COLO829 (cell line): ENCODE data around the gene MBIP.
"Not testable (repeated sequence)": the region's sequence is repeated elsewhere in the genome, so short reads cannot be mapped to it uniquely, and the experiment has no call there.

Experiments
- DNase-seq: peaks from one replicate; pipeline ENCODE4 v3.0.0; 2012; ENCODE audit warnings: low spot score

The MBIP gene

GRCh38 chr14:36320200-36320896, at the start of gene MBIP:
Gene MBIP, minus strand, starts transcription at chr14:36320637. Its CDS starts 49 bp downstream, at chr14:36320588.
- DNase-seq = peak; percentile 98

GRCh38 chr14:36367985-36368774, 47.7 kb upstream of the MBIP start:
- no peak for DNase-seq

GRCh38 chr14:36365766-36366165, 45.3 kb upstream of the MBIP start:
- DNase-seq = no peak

DNA sequence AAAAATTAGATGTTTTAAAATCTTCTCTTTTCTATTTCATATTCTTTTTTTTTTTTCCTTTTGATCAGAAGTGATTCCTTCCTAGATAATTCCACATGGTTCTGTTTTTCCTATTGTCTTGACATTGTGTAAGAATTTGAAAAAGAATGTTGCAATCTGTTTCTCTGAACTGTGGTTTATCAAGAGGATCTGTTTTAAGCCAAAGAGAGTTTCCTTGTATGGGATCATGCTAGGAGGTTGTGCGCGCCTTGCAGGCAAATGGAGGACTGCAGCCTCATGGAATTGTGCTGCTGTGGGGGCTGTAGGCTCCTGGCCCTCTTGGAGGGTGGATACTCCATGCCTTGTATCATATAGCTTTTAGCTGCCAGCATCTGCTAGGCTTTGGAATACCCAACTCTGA, 43.3 kb upstream of the MBIP start:
- DNase-seq = no peak

- no peak for DNase-seq
These were observed 42.2 kb upstream of the MBIP start for GRCh38 chr14:36362648-36363047.

DNA sequence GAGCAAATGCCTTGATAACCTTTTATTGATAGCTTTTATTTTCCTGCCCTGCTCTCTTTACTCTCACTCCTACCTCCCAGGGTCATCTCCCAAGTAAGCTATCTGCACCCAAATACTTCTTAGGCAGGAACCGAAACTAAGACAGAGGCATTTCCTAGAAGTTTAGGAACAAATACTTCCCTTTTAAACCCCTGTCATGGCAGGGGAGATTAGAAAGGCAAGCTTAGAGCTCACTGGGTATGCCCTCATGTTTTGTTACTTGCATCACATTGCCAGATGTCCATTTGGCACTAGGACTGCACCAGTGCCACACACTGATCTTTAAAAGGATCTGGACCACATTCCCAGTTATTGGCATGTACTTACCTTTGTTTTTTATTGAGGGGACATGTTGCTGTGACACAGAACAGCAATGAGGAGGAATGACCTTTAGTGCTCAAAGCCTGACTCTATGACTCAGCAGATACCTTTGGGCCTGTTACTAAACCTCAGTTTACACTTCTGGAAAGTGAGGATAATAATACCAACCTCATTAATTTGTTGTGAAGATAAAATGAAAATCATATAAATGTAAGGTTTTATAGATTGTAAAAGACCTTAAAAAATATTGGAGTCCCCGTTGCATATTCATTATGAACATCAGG, 40.9 kb upstream of the MBIP start:
- no peak for DNase-seq

DNA sequence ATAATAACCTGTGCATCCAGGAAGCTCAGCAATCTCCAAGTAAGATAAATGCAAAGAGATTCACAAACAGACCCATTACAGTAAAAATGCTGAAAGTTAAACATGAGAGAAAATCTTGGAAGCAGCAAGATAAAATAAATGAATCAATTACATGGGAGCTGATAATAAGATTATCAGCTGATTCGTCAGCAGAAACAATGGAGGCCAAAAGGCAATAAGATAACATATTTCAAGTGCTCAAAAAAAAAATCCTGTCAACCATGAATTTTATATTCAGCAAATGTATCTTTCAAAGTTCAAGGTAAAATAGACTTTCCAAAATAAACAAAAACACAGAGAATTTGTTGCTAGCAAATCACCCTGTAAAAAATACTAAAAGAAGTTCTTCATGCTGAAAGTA, 36.4 kb upstream of the MBIP start:
- no peak for DNase-seq

GRCh38 chr14:36346052-36346451, 25.6 kb upstream of the MBIP start:
- DNase-seq = no peak

DNA sequence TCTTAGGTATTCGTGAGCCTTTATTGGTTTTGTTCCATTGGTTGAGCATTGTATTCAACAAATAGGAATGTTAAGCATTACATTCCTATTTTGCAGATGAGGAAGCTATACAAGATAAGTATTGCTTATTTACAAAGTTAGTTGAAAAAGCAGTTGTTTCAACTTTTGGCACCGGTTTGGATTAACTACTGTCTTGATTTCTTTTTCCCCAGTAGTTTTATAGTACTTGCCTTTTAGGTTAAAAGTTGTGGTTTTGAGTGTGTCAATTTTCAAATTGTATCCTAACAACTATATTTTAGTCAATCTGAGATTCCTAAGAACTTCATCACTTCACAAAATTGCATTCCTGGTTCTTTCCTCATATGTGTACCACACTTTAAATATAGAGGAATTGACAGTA, 23.8 kb upstream of the MBIP start:
- no peak for DNase-seq

DNA sequence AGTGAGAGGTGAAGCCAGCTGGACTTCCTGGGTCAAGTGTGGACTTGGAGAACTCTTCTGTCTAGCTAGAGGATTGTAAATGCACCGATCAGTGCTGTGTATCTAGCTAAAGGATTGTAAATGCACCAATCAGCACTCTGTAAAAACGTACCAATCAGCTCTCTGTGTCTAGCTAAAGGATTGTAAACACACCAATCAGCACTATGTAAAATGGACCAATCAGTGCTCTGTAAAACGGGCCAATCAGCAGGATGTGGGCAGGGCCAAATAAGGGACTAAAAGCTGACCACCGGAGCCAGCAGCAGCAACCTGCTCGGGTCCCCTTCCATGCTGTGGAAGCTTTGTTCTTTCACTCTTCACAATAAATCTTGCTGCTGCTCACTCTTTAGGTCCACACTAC, 21.4 kb upstream of the MBIP start:
- not testable (repeated sequence) for DNase-seq

- no peak for DNase-seq
These were observed 19.9 kb upstream of the MBIP start for GRCh38 chr14:36340276-36340890.

- no peak for DNase-seq
These were observed 19.4 kb upstream of the MBIP start for GRCh38 chr14:36339816-36340215.

GRCh38 chr14:36333119-36333518, 12.7 kb upstream of the MBIP start:
- no peak for DNase-seq

DNA sequence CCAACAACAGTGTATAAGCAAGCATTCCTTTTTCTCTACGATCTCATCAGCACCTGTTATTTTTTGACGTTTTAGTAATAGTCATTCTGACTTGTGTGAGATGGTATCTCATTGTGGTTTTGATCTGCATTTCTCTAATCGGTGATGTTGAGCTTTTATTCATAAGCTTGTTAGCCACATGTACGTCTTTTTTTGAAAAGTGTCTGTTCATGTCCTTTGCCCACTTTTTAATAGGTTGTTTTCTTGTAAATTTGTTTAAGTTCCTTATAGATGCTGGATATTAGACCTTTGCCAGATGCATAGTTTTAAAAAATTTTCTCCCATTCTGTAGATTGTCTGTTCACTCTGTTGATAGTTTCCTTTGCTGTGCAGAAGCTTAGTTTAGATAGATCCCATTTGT, 7.1 kb upstream of the MBIP start:
- not testable (repeated sequence) for DNase-seq

- no peak for DNase-seq
These were observed 5.4 kb upstream of the MBIP start for GRCh38 chr14:36325853-36326252.

- no peak for DNase-seq
These were observed 4.5 kb upstream of the MBIP start for GRCh38 chr14:36324897-36325296.

GRCh38 chr14:36320897-36321381, 502 bp upstream of the MBIP start:
- DNase-seq = no peak

DNA sequence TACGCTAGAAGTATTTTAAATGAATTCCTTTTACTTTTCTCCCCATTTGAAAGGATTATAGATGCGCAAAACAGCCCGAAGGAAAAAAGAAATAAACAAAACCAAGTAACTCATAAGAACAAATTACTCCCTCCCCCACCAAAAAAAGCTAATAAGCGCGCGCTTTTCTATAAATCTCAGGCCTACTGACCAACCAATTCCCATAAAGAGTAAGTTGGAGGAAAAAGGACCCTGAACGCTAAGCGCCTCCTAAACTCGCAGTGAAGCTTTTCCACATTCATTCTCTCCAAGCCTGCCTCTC, 588 bp downstream of the MBIP start:
- DNase-seq = no peak

DNA sequence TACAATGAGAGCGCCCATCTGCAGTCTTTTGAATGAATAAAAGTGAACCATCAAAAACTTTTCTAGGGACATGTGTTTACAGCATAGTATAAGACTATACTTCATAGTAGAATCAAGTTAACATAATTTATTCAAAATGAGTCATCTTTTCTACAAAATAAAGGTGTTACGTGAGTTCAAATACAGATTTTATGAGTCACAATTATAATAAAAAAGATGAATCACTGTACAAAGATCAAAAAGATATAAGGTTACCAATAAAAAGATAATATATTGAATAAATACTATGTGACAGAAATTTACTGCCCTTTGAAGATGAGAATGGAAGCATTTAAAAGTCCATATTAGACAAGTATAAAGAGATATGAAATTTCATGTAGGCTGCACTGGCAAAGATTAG, 2.8 kb downstream of the MBIP start:
- no peak for DNase-seq

GRCh38 chr14:36316131-36316530, 4.3 kb downstream of the MBIP start:
- no peak for DNase-seq

GRCh38 chr14:36315159-36315853, 5.1 kb downstream of the MBIP start:
- DNase-seq = no peak

DNA sequence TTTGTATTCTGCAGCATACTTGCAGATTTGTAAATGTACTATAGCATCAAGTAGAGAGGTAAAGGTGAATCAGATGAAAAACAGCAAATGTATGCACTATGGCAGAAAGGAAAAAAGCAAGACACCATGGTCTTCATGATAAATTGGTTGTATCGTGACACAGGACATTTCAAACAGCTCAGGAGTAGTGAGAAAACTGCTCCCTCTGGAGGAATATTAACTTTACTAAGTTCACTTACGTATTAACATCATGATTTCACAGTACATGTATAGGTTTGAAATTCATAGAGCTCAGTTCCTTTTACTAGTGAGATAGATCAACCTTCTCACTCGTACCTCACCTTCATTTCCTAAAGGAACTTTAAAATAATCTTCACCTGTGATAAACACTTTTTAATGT, 6.5 kb downstream of the MBIP start:
- DNase-seq = no peak
